ENCODE results near the gene DNAH14. TPM values are rescaled to one million over a fixed set of nuclear protein-coding genes. Genes with fewer than 3 reads are reported as not detected.

Gene DNAH14
- total RNA-seq, 1 donor from 2014 or later = 21.6 TPM

DNA sequence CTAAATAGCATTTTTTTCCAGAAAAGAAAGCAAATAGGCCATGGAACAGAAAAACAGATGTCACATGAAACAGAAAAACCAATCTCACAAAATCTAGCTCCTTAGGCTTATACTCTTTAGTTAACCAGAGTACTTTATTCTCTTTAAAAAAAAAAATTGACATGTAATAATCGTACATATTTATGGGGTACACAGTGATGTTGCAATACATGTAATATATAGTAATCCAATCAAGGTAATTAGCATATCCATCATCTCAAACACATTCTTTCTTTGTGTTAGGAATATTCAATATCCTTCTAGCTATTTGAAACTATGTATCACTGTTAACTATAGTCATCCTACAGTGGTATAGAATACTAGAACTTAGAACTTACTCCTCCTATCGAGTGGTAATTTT lies 478.3 kb downstream of the DNAH14 start:
- Mint-ChIP-seq H3K36me3 (ENCODE audit: low read depth, unreplicated experiment) (peaks cover 41% of the 10 kb centered on the region), H3K4me3 (ENCODE audit: unreplicated experiment) (no peak overlapping the region), H3K27me3 (ENCODE audit: unreplicated experiment) (peaks cover 3% of the 10 kb centered on the region), H3K4me1 (ENCODE audit: unreplicated experiment) (no peaks in the 10 kb centered on the region), H3K27ac (ENCODE audit: unreplicated experiment) (no peak overlapping the region), H3K9me3 (ENCODE audit: unreplicated experiment) (no peaks in the 10 kb centered on the region)
- TF ChIP-seq, protein P1, sequence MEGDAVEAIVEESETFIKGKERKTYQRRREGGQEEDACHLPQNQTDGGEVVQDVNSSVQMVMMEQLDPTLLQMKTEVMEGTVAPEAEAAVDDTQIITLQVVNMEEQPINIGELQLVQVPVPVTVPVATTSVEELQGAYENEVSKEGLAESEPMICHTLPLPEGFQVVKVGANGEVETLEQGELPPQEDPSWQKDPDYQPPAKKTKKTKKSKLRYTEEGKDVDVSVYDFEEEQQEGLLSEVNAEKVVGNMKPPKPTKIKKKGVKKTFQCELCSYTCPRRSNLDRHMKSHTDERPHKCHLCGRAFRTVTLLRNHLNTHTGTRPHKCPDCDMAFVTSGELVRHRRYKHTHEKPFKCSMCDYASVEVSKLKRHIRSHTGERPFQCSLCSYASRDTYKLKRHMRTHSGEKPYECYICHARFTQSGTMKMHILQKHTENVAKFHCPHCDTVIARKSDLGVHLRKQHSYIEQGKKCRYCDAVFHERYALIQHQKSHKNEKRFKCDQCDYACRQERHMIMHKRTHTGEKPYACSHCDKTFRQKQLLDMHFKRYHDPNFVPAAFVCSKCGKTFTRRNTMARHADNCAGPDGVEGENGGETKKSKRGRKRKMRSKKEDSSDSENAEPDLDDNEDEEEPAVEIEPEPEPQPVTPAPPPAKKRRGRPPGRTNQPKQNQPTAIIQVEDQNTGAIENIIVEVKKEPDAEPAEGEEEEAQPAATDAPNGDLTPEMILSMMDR (IDR thresholded peaks at IDR 0.05; ENCODE audit: unreplicated experiment) = no peak
- DNase-seq (ENCODE audit: low spot score) = no peak

DNA sequence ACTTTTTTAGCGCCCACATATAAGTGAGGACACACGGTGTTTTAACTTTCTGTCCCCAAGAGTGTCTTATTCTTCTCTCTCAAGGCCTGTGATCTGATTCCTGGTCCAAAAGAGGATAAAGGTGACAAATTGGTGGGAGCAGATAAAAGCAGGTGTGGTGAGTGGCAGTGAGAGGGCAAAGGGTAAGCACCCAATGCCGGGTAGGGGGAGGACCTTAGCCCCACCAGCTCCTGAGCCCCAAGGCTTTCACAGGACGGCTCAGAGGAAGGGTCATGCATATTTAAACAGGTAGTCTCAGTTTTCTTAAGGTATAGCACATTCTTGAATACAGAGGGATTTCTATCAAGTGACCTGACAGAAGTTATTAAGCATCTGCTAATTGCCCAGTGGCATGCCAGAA lies 478.8 kb downstream of the DNAH14 start:
- Mint-ChIP-seq H3K9me3 (ENCODE audit: unreplicated experiment) (no peaks in the 10 kb centered on the region), H3K27me3 (ENCODE audit: unreplicated experiment) (peaks cover 3% of the 10 kb centered on the region), H3K4me1 (ENCODE audit: unreplicated experiment) (no peaks in the 10 kb centered on the region), H3K36me3 (ENCODE audit: low read depth, unreplicated experiment) (peaks cover 41% of the 10 kb centered on the region), H3K27ac (ENCODE audit: unreplicated experiment) (peak overlapping the region; percentile 50), H3K4me3 (ENCODE audit: unreplicated experiment) (no peak overlapping the region)
- DNase-seq (ENCODE audit: low spot score) = no peak
- TF ChIP-seq, protein P1 (IDR thresholded peaks at IDR 0.05; ENCODE audit: unreplicated experiment) = no peak

DNA sequence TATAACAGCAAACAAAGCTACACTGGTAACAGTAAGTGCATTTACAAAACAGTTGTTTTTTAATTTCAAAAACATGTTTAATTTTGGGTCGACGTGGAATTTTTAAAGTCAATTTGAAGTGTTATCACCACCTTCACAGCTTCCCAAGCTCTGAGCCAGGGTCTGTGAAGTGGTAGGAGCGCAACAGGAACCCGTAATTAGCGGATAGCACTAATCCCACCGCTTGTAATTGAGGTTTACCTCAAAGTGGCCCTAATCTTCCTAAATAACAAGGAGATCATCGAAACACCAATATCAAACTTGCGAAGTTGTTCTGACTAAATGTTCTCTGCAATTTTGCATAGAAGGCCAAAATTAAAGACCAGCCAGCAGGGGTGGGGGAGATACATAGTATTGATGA lies 479.6 kb downstream of the DNAH14 start:
- Mint-ChIP-seq H3K9me3 (ENCODE audit: unreplicated experiment) (no peaks in the 10 kb centered on the region), H3K4me1 (ENCODE audit: unreplicated experiment) (no peaks in the 10 kb centered on the region), H3K4me3 (ENCODE audit: unreplicated experiment) (no peak overlapping the region), H3K27ac (ENCODE audit: unreplicated experiment) (peak overlapping the region; percentile 25), H3K36me3 (ENCODE audit: low read depth, unreplicated experiment) (peaks cover 37% of the 10 kb centered on the region), H3K27me3 (ENCODE audit: unreplicated experiment) (peaks cover 3% of the 10 kb centered on the region)
- TF ChIP-seq, protein P1 (IDR thresholded peaks at IDR 0.05; ENCODE audit: unreplicated experiment) = no peak
- DNase-seq (ENCODE audit: low spot score) = no peak

DNA sequence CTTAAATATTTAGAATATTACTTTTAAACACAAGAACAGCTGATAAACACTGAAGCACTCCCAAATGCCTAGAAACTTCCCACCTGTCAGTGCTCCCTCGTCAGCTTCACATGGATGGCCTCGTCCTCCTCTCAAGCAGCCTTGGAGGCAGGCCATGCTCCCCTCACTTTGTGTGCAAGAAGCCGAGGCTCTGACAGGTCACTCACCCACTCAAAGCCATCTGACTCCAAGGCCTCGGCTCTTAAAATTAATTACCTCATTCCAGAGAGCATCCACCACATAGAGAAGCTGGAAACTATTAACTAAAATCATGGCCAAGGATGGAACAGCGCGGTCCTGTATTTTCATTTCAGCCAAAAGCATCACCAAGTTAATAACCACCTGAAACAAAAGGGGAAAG lies 480.6 kb downstream of the DNAH14 start:
- no peak for DNase-seq (ENCODE audit: low spot score)
- Mint-ChIP-seq H3K27me3 (ENCODE audit: unreplicated experiment) (peaks cover 3% of the 10 kb centered on the region), H3K36me3 (ENCODE audit: low read depth, unreplicated experiment) (peaks cover 39% of the 10 kb centered on the region), H3K4me3 (ENCODE audit: unreplicated experiment) (no peak overlapping the region), H3K4me1 (ENCODE audit: unreplicated experiment) (no peaks in the 10 kb centered on the region), H3K27ac (ENCODE audit: unreplicated experiment) (no peak overlapping the region), H3K9me3 (ENCODE audit: unreplicated experiment) (no peaks in the 10 kb centered on the region)
- TF ChIP-seq, protein P1 (IDR thresholded peaks at IDR 0.05; ENCODE audit: unreplicated experiment) = no peak

DNA sequence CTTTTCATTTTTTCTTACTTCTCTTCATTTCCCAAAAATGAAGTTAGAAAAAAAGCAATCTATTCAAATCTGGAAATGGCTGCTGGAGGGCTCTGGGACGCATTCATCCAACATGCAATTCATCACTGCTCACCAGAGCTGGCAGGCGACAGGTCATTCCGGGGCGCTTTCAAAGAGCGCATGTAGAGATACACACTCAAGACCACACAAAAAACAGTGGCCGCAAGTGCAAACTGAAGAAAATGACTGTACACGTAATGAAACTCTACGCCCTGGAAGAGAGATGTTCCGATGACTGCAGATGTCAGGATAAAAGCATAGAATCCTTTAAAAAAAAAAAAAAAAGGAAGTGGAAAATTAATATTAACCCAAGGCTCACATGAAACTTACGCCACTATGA lies 482.8 kb downstream of the DNAH14 start:
- Mint-ChIP-seq H3K27ac (ENCODE audit: unreplicated experiment) (no peak overlapping the region), H3K36me3 (ENCODE audit: low read depth, unreplicated experiment) (peaks cover 31% of the 10 kb centered on the region)

More for the DNA sequence above, 482.8 kb downstream of the DNAH14 start:
- no peaks in the 10 kb centered on the region for H3K9me3 Mint-ChIP-seq (ENCODE audit: unreplicated experiment)
- H3K4me1 Mint-ChIP-seq (ENCODE audit: unreplicated experiment) = no peaks in the 10 kb centered on the region
- TF ChIP-seq, protein P1 (IDR thresholded peaks at IDR 0.05; ENCODE audit: unreplicated experiment) = no peak
- no peaks in the 10 kb centered on the region for H3K27me3 Mint-ChIP-seq (ENCODE audit: unreplicated experiment)
- no peak for DNase-seq (ENCODE audit: low spot score)
- no peak overlapping the region for H3K4me3 Mint-ChIP-seq (ENCODE audit: unreplicated experiment)
